GM23338 (cell line): ENCODE data around the gene SENP6.

Experiments
- CREB1 ChIP-seq: fragments of 250-450 bp; sonication (Bioruptor Pico); IDR thresholded peaks from 2 replicates; pipeline ENCODE4 v1.5.0; 2020; ENCODE audit warnings: low read depth, mild to moderate bottlenecking, moderate library complexity
- ETS1 ChIP-seq: IDR thresholded peaks from 2 replicates; pipeline ENCODE4 v1.6.1; 2016; ENCODE audit warnings: antibody characterized with exemption
- EZH2 ChIP-seq: fragments of 200-600 bp; sonication (generic); IDR thresholded peaks from one replicate; pipeline ENCODE4 v1.8.0; 2017; ENCODE audit warnings: antibody characterized with exemption, mild to moderate bottlenecking, low read depth; ENCODE audit not compliant: unreplicated experiment
- EZH2phosphoT487 ChIP-seq: fragments of 200-600 bp; sonication (generic); IDR thresholded peaks from one replicate; pipeline ENCODE4 v1.8.1; 2018; ENCODE audit warnings: antibody characterized with exemption; ENCODE audit not compliant: unreplicated experiment
- JUNB ChIP-seq: IDR thresholded peaks from one replicate; pipeline ENCODE4 v1.6.1; 2016; ENCODE audit warnings: antibody characterized with exemption; ENCODE audit not compliant: unreplicated experiment
- NANOG ChIP-seq: IDR thresholded peaks from 2 replicates; pipeline ENCODE4 v1.6.1; 2016; ENCODE audit warnings: antibody characterized with exemption, borderline replicate concordance
- POLR2AphosphoS5 ChIP-seq: IDR thresholded peaks from 2 replicates; pipeline ENCODE4 v1.6.1; 2016; ENCODE audit warnings: antibody characterized with exemption, low read depth
- STAT1 ChIP-seq: IDR thresholded peaks from one replicate; pipeline ENCODE4 v1.6.1; 2016; ENCODE audit warnings: antibody characterized with exemption; ENCODE audit not compliant: unreplicated experiment
- ZNF114 ChIP-seq: fragments of 250-450 bp; sonication (Bioruptor Pico); IDR thresholded peaks from 2 replicates; pipeline ENCODE4 v1.5.0; 2020; ENCODE audit warnings: mild to moderate bottlenecking, moderate library complexity
- ZNF331 ChIP-seq: fragments of 250-450 bp; sonication (Bioruptor Pico); IDR thresholded peaks from 2 replicates; pipeline ENCODE4 v1.5.0; 2020; ENCODE audit warnings: low read depth, mild to moderate bottlenecking, moderate library complexity
- ZNF462 ChIP-seq: fragments of 250-450 bp; sonication (Bioruptor Pico); IDR thresholded peaks from 2 replicates; pipeline ENCODE4 v1.5.0; 2020; ENCODE audit warnings: mild to moderate bottlenecking, moderate library complexity
- TF ChIP-seq, protein P1 (sequence below), 2 experiments: fragments of 200-600 bp in 1 of 2; sonication (generic) in 1 of 2; conservative IDR thresholded peaks; 2 replicates each; pipeline versions ENCODE4 v1.5.1 to v1.6.1; 2016 to 2017; ENCODE audit warnings: antibody characterized with exemption in 2 of 2, low read depth in 2 of 2, mild to moderate bottlenecking in 2 of 2, moderate library complexity in 1 of 2
- TF ChIP-seq, protein P2 (sequence below): IDR thresholded peaks from one replicate; pipeline ENCODE4 v1.6.1; 2018; ENCODE audit warnings: antibody characterized with exemption; ENCODE audit not compliant: unreplicated experiment

- TF ChIP-seq EZH2 (no peak), CREB1 (CRISPR knock-in tag) (no peak), EZH2phosphoT487 (no peak), POLR2AphosphoS5 (no peak), STAT1 (no peak), ETS1 (no peak), NANOG (no peak), JUNB (no peak), ZNF331 (CRISPR knock-in tag) (no peak), ZNF114 (no peak), ZNF462 (CRISPR knock-in tag) (no peak)
- TF ChIP-seq, protein P1, sequence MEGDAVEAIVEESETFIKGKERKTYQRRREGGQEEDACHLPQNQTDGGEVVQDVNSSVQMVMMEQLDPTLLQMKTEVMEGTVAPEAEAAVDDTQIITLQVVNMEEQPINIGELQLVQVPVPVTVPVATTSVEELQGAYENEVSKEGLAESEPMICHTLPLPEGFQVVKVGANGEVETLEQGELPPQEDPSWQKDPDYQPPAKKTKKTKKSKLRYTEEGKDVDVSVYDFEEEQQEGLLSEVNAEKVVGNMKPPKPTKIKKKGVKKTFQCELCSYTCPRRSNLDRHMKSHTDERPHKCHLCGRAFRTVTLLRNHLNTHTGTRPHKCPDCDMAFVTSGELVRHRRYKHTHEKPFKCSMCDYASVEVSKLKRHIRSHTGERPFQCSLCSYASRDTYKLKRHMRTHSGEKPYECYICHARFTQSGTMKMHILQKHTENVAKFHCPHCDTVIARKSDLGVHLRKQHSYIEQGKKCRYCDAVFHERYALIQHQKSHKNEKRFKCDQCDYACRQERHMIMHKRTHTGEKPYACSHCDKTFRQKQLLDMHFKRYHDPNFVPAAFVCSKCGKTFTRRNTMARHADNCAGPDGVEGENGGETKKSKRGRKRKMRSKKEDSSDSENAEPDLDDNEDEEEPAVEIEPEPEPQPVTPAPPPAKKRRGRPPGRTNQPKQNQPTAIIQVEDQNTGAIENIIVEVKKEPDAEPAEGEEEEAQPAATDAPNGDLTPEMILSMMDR (conservative IDR thresholded peaks at IDR 0.05; ENCODE audit: low read depth in 2 of 2): no peak
- TF ChIP-seq, protein P2, sequence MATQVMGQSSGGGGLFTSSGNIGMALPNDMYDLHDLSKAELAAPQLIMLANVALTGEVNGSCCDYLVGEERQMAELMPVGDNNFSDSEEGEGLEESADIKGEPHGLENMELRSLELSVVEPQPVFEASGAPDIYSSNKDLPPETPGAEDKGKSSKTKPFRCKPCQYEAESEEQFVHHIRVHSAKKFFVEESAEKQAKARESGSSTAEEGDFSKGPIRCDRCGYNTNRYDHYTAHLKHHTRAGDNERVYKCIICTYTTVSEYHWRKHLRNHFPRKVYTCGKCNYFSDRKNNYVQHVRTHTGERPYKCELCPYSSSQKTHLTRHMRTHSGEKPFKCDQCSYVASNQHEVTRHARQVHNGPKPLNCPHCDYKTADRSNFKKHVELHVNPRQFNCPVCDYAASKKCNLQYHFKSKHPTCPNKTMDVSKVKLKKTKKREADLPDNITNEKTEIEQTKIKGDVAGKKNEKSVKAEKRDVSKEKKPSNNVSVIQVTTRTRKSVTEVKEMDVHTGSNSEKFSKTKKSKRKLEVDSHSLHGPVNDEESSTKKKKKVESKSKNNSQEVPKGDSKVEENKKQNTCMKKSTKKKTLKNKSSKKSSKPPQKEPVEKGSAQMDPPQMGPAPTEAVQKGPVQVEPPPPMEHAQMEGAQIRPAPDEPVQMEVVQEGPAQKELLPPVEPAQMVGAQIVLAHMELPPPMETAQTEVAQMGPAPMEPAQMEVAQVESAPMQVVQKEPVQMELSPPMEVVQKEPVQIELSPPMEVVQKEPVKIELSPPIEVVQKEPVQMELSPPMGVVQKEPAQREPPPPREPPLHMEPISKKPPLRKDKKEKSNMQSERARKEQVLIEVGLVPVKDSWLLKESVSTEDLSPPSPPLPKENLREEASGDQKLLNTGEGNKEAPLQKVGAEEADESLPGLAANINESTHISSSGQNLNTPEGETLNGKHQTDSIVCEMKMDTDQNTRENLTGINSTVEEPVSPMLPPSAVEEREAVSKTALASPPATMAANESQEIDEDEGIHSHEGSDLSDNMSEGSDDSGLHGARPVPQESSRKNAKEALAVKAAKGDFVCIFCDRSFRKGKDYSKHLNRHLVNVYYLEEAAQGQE: no peak
Observed at GRCh38 chr6:75572072-75572471, 29.6 kb upstream of the SENP6 start.
